Transverse colon (tissue), 4 donors: ENCODE data around the gene MYOZ2.

Source experiments
- EP300 ChIP-seq: sonication (generic); formaldehyde crosslinking; IDR thresholded peaks from one replicate; pipeline ENCODE4 v1.6.1; 2017; ENCODE audit warnings: antibody characterized with exemption, low read depth
- POLR2AphosphoS5 ChIP-seq, 3 donors: sonication (generic); formaldehyde crosslinking; IDR thresholded peaks; one replicate each; pipeline ENCODE4 v1.6.1; 2016; ENCODE audit warnings: antibody characterized with exemption in 3 of 3
- TF ChIP-seq, protein P1 (sequence below), 5 experiments: fragments of 200-600 bp in 3 of 5; fragments of 450-650 bp in 2 of 5; sonication (generic) in 3 of 5; IDR thresholded peaks; 1 replicate in 2 of 5; 2 replicates in 3 of 5; pipeline ENCODE4 v1.5.1; 2016 to 2017; ENCODE audit warnings: antibody characterized with exemption in 5 of 5, inconsistent platforms in 3 of 5, mild to moderate bottlenecking in 2 of 5, moderate library complexity in 1 of 5

DNA sequence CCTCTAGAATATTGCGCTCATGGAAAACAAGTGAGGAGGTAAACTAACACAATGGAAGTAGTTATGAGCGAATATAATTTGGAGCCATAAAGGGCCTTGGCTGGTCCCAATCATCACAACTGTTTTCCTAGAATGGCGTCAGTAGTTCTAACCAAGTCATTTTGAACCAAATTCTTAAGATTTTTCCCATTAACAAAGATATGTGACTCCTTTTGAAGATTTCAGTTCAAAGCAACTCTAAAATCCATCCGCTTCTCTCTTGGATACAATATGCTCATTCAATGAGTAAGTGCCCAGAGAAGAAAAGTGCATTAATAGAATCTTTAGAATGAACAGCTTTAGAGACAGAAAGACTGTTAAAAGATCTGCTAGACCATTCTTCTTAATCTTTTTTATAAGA, 19.6 kb upstream of the MYOZ2 start:
- TF ChIP-seq, protein P1, sequence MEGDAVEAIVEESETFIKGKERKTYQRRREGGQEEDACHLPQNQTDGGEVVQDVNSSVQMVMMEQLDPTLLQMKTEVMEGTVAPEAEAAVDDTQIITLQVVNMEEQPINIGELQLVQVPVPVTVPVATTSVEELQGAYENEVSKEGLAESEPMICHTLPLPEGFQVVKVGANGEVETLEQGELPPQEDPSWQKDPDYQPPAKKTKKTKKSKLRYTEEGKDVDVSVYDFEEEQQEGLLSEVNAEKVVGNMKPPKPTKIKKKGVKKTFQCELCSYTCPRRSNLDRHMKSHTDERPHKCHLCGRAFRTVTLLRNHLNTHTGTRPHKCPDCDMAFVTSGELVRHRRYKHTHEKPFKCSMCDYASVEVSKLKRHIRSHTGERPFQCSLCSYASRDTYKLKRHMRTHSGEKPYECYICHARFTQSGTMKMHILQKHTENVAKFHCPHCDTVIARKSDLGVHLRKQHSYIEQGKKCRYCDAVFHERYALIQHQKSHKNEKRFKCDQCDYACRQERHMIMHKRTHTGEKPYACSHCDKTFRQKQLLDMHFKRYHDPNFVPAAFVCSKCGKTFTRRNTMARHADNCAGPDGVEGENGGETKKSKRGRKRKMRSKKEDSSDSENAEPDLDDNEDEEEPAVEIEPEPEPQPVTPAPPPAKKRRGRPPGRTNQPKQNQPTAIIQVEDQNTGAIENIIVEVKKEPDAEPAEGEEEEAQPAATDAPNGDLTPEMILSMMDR (IDR thresholded peaks at IDR 0.05), result no peak
- TF ChIP-seq POLR2AphosphoS5 (IDR thresholded peaks at IDR 0.05), result no peak
- no peak for TF ChIP-seq EP300
